Neural cell (in vitro differentiated cells): ENCODE results near the gene SPARC. TPM values are rescaled to one million over a fixed set of nuclear protein-coding genes. Genes with fewer than 3 reads are reported as not detected.
A peak's percentile ranks its signal among the peaks of the same experiment; 100 is the strongest.

Experiments
- H2AFZ ChIP-seq: fragments of 200-600, 300-800 bp; sonication (generic), shearing (Covaris generic); 2 replicates; pipeline ENCODE4 v1.6.0; 2014; ENCODE audit warnings: low read depth, mild to moderate bottlenecking, antibody characterized with exemption, low read length, moderate library complexity
- H3F3A ChIP-seq: fragments of 200-600 bp; shearing (Covaris generic); 2 replicates; pipeline ENCODE4 v1.6.1; 2016; ENCODE audit warnings: mild to moderate bottlenecking, moderate library complexity, mixed read lengths, antibody characterized with exemption, low read length; ENCODE audit not compliant: insufficient read depth, poor library complexity, severe bottlenecking
- H3K27ac ChIP-seq: fragments of 200-600, 300-800 bp; sonication (generic), shearing (Covaris generic); 2 replicates; pipeline ENCODE4 v1.5.1; 2014; ENCODE audit warnings: mild to moderate bottlenecking, low read length, moderate library complexity
- H3K27me3 ChIP-seq: fragments of 300-800, 200-600 bp; sonication (generic), shearing (Covaris generic); 2 replicates; pipeline ENCODE4 v1.6.0; 2014; ENCODE audit warnings: mild to moderate bottlenecking, low read depth, low read length, moderate library complexity; ENCODE audit not compliant: insufficient read depth
- H3K36me3 ChIP-seq: fragments of 300-800, 200-600 bp; sonication (generic), shearing (Covaris generic); 2 replicates; pipeline ENCODE4 v1.5.1; 2014; ENCODE audit warnings: mild to moderate bottlenecking, antibody characterized with exemption, low read length, moderate library complexity; ENCODE audit not compliant: insufficient read depth
- H3K4me2 ChIP-seq: fragments of 300-800, 200-600 bp; sonication (generic), shearing (Covaris generic); 2 replicates; pipeline ENCODE4 v1.6.0; 2014; ENCODE audit warnings: mild to moderate bottlenecking, low read length
- H3K4me3 ChIP-seq: fragments of 300-800, 200-600 bp; sonication (generic), shearing (Covaris generic); 2 replicates; pipeline ENCODE4 v1.5.1; 2014; ENCODE audit warnings: mild to moderate bottlenecking, low read length, moderate library complexity
- H3K79me2 ChIP-seq: fragments of 200-600 bp; shearing (Covaris generic); replicated peaks from 2 replicates; pipeline ENCODE4 v1.6.0; 2014; ENCODE audit warnings: mild to moderate bottlenecking, low read length, moderate library complexity; ENCODE audit not compliant: insufficient read depth
- H3K9ac ChIP-seq: fragments of 300-800, 200-600 bp; sonication (generic), shearing (Covaris generic); 2 replicates; pipeline ENCODE4 v1.6.1; 2016; ENCODE audit warnings: mild to moderate bottlenecking, low read length, mixed read lengths
- H3K9me2 ChIP-seq: fragments of 200-600 bp; shearing (Covaris generic); 2 replicates; pipeline ENCODE4 v1.6.1; 2016; ENCODE audit warnings: mild to moderate bottlenecking, low read length, mixed read lengths; ENCODE audit not compliant: insufficient read depth
- H3K9me3 ChIP-seq: fragments of 200-600, 300-800 bp; sonication (generic), shearing (Covaris generic); 2 replicates; pipeline ENCODE4 v1.6.1; 2016; ENCODE audit warnings: mild to moderate bottlenecking, mixed run types, low read length, moderate library complexity, mixed read lengths
- H4K20me1 ChIP-seq: fragments of 200-600 bp; shearing (Covaris generic); 2 replicates; pipeline ENCODE4 v1.6.1; 2016; ENCODE audit warnings: mild to moderate bottlenecking, mixed run types; ENCODE audit not compliant: insufficient read depth
- EP300 ChIP-seq: fragments of 450-650 bp; conservative IDR thresholded peaks from 2 replicates; pipeline ENCODE4 v1.6.1; 2014; ENCODE audit warnings: antibody characterized with exemption, mild to moderate bottlenecking, moderate library complexity; ENCODE audit not compliant: poor library complexity, severe bottlenecking
- EZH2 ChIP-seq: fragments of 200-600, 300-800 bp; shearing (Covaris generic), sonication (generic); IDR thresholded peaks from 2 replicates; pipeline ENCODE4 v1.6.1; 2014; ENCODE audit warnings: antibody characterized with exemption, low read length, borderline replicate concordance, mild to moderate bottlenecking; ENCODE audit not compliant: insufficient read depth, poor library complexity, severe bottlenecking
- MXI1 ChIP-seq: fragments of 450-650 bp; conservative IDR thresholded peaks from 2 replicates; pipeline ENCODE4 v1.6.1; 2014; ENCODE audit warnings: antibody characterized with exemption, mild to moderate bottlenecking; ENCODE audit not compliant: poor library complexity, severe bottlenecking
- POLR2AphosphoS5 ChIP-seq: IDR thresholded peaks from 2 replicates; pipeline ENCODE4 v1.6.1; 2012
- RAD21 ChIP-seq: fragments of 450-650 bp; conservative IDR thresholded peaks from 2 replicates; pipeline ENCODE4 v1.6.1; 2014; ENCODE audit warnings: antibody characterized with exemption, mild to moderate bottlenecking, moderate library complexity
- SMC3 ChIP-seq: fragments of 450-650 bp; conservative IDR thresholded peaks from 2 replicates; pipeline ENCODE4 v1.6.1; 2014; ENCODE audit warnings: antibody characterized with exemption, mild to moderate bottlenecking, moderate library complexity; ENCODE audit not compliant: poor library complexity
- TAF1 ChIP-seq: IDR thresholded peaks from 2 replicates; pipeline ENCODE4 v1.6.1; 2012; ENCODE audit warnings: low read depth
- polyA plus RNA-seq: library from polyadenylated mRNA; depleted of rRNA; stranded (reverse); fragments of >200 nt; gene quantifications from 2 replicates; pipeline ENCODE4 v1.2.3, GENCODE V29; 2014
- TF ChIP-seq, protein P1 (sequence below): fragments of 450-650 bp; IDR thresholded peaks from 2 replicates; pipeline ENCODE4 v1.5.1; 2014; ENCODE audit warnings: antibody characterized with exemption, mild to moderate bottlenecking, moderate library complexity; ENCODE audit not compliant: poor library complexity, severe bottlenecking
- TF ChIP-seq, protein P2 (sequence below): IDR thresholded peaks from 2 replicates; pipeline ENCODE4 v1.6.1; 2012; ENCODE audit warnings: borderline replicate concordance

The SPARC gene
- polyA plus RNA-seq, 1 donor from 2014 or later = 15.3 TPM

DNA sequence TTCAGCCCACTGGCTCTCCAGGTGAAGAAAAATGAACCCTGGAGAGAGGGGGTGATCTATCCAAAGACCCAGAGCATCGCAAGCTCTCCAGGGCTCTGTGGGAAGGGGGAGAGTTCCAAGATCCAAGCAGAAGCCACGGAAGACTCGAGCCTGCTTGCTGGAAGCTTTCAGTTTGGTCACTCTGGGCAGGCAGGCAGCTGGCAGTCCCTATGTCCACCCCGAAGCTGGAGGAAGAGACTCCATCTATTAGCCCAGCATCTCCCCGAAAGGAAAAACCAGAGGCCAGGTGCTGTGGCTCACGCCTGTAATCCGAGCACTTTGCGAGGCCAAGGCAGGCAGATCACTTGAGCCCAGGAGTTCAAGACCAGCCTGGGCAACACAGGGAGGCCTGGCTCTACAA lies 10.7 kb upstream of the SPARC start:
- H3K79me2 ChIP-seq = no peaks in the 10 kb centered on the region
- no peak overlapping the region for H3K4me3 ChIP-seq
- H3K27ac ChIP-seq = no peak overlapping the region
- no peaks in the 10 kb centered on the region for H3F3A ChIP-seq
- no peaks in the 10 kb centered on the region for H3K27me3 ChIP-seq
- no peaks in the 10 kb centered on the region for H3K9me2 ChIP-seq
- no peaks in the 10 kb centered on the region for H3K9me3 ChIP-seq
- H3K4me2 ChIP-seq = no peak overlapping the region
- H3K9ac ChIP-seq = no peak overlapping the region
- no peaks in the 10 kb centered on the region for H3K36me3 ChIP-seq
- TF ChIP-seq MXI1 = no peak
- no peak for TF ChIP-seq TAF1
- no peak for TF ChIP-seq SMC3
- no peak for TF ChIP-seq RAD21
- TF ChIP-seq, protein P1, sequence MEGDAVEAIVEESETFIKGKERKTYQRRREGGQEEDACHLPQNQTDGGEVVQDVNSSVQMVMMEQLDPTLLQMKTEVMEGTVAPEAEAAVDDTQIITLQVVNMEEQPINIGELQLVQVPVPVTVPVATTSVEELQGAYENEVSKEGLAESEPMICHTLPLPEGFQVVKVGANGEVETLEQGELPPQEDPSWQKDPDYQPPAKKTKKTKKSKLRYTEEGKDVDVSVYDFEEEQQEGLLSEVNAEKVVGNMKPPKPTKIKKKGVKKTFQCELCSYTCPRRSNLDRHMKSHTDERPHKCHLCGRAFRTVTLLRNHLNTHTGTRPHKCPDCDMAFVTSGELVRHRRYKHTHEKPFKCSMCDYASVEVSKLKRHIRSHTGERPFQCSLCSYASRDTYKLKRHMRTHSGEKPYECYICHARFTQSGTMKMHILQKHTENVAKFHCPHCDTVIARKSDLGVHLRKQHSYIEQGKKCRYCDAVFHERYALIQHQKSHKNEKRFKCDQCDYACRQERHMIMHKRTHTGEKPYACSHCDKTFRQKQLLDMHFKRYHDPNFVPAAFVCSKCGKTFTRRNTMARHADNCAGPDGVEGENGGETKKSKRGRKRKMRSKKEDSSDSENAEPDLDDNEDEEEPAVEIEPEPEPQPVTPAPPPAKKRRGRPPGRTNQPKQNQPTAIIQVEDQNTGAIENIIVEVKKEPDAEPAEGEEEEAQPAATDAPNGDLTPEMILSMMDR = no peak
- no peak for TF ChIP-seq EZH2
- TF ChIP-seq, protein P2, sequence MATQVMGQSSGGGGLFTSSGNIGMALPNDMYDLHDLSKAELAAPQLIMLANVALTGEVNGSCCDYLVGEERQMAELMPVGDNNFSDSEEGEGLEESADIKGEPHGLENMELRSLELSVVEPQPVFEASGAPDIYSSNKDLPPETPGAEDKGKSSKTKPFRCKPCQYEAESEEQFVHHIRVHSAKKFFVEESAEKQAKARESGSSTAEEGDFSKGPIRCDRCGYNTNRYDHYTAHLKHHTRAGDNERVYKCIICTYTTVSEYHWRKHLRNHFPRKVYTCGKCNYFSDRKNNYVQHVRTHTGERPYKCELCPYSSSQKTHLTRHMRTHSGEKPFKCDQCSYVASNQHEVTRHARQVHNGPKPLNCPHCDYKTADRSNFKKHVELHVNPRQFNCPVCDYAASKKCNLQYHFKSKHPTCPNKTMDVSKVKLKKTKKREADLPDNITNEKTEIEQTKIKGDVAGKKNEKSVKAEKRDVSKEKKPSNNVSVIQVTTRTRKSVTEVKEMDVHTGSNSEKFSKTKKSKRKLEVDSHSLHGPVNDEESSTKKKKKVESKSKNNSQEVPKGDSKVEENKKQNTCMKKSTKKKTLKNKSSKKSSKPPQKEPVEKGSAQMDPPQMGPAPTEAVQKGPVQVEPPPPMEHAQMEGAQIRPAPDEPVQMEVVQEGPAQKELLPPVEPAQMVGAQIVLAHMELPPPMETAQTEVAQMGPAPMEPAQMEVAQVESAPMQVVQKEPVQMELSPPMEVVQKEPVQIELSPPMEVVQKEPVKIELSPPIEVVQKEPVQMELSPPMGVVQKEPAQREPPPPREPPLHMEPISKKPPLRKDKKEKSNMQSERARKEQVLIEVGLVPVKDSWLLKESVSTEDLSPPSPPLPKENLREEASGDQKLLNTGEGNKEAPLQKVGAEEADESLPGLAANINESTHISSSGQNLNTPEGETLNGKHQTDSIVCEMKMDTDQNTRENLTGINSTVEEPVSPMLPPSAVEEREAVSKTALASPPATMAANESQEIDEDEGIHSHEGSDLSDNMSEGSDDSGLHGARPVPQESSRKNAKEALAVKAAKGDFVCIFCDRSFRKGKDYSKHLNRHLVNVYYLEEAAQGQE = no peak
- no peaks in the 10 kb centered on the region for H4K20me1 ChIP-seq
- H2AFZ ChIP-seq = no peak overlapping the region

DNA sequence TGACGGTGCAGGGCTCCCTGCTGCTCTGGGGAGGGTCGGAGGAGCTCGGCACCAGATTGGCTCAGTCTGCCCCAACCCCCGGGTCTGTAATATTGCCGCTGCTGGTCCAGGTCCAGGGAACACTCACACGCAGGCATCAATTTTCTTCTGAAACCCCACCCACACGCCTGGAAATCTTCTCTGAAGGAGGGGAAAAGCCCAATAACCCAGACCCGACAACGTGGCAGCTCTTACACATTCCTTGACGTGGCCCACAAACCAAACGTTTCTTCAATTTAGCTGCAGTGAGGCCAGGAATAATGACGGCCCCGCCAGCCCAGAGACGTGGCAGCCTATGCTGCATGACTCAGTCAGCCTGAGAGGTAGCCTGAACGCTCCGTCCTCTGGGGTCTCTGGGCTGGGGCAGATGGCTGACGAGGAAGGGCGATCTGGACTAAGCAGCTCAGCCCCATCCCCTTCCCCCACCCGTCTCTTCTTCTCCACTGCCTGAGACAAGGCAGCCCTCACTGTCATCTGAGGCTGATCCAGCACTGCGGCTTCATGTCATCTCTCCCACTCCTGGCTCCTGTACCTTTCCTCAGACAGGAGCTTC lies 9.9 kb upstream of the SPARC start:
- Histone ChIP-seq H3K9me3 (no peaks in the 10 kb centered on the region), H2AFZ (no peak overlapping the region), H3K27ac (peak overlapping the region; percentile 1), H3K9ac (no peak overlapping the region), H4K20me1 (no peaks in the 10 kb centered on the region), H3K79me2 (no peaks in the 10 kb centered on the region), H3K36me3 (no peaks in the 10 kb centered on the region), H3K4me3 (no peak overlapping the region), H3K27me3 (no peaks in the 10 kb centered on the region), H3F3A (no peaks in the 10 kb centered on the region), H3K4me2 (no peak overlapping the region), H3K9me2 (no peaks in the 10 kb centered on the region)
- TF ChIP-seq MXI1 (no peak), POLR2AphosphoS5 (no peak), RAD21 (no peak), SMC3 (no peak), TAF1 (no peak), EP300 (no peak), EZH2 (no peak)
- TF ChIP-seq, protein P1 = no peak
- TF ChIP-seq, protein P2 = no peak
